RWPE2 (cell line): Measurements from ENCODE around the gene RC3H2.

Experiments used
- ATAC-seq: fragments of 200-7000 bp; cut with Tn5 transposase; 3 replicates; pipeline ENCODE4 v1.9.1; 2021; ENCODE audit warnings: low read depth
- DNase-seq: peaks from one replicate; pipeline ENCODE4 v3.0.0-alpha.2; 2020; ENCODE audit warnings: low spot score
- H3K27ac ChIP-seq: fragments of 450-650 bp; 2 replicates; pipeline ENCODE4 v1.5.1; 2017; ENCODE audit warnings: mild to moderate bottlenecking; ENCODE audit not compliant: poor library complexity, severe bottlenecking
- H3K27me3 ChIP-seq: fragments of 250-450 bp; sonication (Bioruptor Pico); 2 replicates; pipeline ENCODE4 v1.5.1; 2021; ENCODE audit warnings: mild to moderate bottlenecking, moderate library complexity; ENCODE audit not compliant: insufficient read depth, poor library complexity, severe bottlenecking
- H3K36me3 ChIP-seq: fragments of 250-450 bp; sonication (Bioruptor Pico); 2 replicates; pipeline ENCODE4 v1.5.1; 2020; ENCODE audit warnings: low read depth, mild to moderate bottlenecking, moderate library complexity
- H3K4me1 ChIP-seq: fragments of 250-450 bp; sonication (Bioruptor Pico); 2 replicates; pipeline ENCODE4 v1.5.1; 2021; ENCODE audit warnings: mild to moderate bottlenecking, moderate library complexity; ENCODE audit not compliant: insufficient read depth, poor library complexity, severe bottlenecking
- H3K4me3 ChIP-seq: fragments of 250-450 bp; sonication (Bioruptor Pico); 2 replicates; pipeline ENCODE4 v1.5.1; 2021; ENCODE audit warnings: mild to moderate bottlenecking, moderate library complexity; ENCODE audit not compliant: severe bottlenecking
- H3K9me3 ChIP-seq: fragments of 250-450 bp; sonication (Bioruptor Pico); 2 replicates; pipeline ENCODE4 v1.5.1; 2021; ENCODE audit warnings: mild to moderate bottlenecking, moderate library complexity; ENCODE audit not compliant: severe bottlenecking
- TF ChIP-seq, protein P1 (sequence below): fragments of 450-650 bp; IDR thresholded peaks from one replicate; pipeline ENCODE4 v1.5.1; 2017; ENCODE audit warnings: mild to moderate bottlenecking, moderate library complexity; ENCODE audit not compliant: poor library complexity, severe bottlenecking

Gene RC3H2

DNA sequence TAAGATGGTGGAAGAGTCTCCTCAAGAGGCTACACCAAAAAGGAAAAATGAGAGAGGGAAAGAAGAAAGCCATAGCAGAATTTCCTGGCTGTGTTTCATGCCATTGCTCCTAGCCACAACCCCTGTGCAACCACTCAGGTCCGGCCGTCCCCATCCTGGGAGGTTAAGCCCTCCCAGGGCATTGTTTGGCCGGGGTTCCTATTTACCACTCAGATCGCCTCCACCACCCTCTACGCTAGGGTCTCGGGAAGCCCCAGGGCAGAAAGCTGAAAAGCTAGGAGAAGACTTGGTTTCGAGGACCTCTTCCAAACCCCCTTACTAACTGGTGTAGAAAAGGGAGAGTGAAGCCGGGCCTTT is 715 bp downstream of the RC3H2 start:
- TF ChIP-seq, protein P1, sequence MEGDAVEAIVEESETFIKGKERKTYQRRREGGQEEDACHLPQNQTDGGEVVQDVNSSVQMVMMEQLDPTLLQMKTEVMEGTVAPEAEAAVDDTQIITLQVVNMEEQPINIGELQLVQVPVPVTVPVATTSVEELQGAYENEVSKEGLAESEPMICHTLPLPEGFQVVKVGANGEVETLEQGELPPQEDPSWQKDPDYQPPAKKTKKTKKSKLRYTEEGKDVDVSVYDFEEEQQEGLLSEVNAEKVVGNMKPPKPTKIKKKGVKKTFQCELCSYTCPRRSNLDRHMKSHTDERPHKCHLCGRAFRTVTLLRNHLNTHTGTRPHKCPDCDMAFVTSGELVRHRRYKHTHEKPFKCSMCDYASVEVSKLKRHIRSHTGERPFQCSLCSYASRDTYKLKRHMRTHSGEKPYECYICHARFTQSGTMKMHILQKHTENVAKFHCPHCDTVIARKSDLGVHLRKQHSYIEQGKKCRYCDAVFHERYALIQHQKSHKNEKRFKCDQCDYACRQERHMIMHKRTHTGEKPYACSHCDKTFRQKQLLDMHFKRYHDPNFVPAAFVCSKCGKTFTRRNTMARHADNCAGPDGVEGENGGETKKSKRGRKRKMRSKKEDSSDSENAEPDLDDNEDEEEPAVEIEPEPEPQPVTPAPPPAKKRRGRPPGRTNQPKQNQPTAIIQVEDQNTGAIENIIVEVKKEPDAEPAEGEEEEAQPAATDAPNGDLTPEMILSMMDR = no peak
- H3K27ac ChIP-seq = peak overlapping the region; percentile 68
- H3K4me3 ChIP-seq = peak overlapping the region; percentile 97
- H3K36me3 ChIP-seq = peaks cover 29% of the 10 kb centered on the region
- ATAC-seq (peak; percentile 56), DNase-seq (no peak)
- no peaks in the 10 kb centered on the region for H3K9me3 ChIP-seq
- no peaks in the 10 kb centered on the region for H3K27me3 ChIP-seq
- peaks cover 16% of the 10 kb centered on the region for H3K4me1 ChIP-seq

DNA sequence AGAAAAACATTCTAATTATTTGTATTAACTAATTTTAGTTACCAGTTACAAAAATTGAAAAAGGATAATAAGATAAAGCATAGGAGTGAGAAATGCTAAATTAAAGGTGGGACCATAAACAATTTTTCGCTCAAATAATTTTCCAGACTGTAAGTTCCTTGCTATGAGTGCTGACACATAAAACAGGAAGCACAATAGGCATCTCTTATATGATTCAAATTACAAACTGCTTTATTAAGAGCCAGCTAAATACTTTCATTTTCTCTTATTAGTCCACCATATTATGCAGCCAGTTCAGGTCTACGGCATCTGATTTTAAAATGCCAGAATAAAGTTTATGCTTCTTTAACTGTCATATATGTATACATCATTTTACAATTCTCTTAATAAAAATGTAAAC is 4.4 kb downstream of the RC3H2 start:
- ATAC-seq (peak; percentile 18; the same call in 1 of the 3 replicates), DNase-seq (no peak)
- H3K27ac ChIP-seq = peak overlapping the region; percentile 25
- peak overlapping the region; percentile 13 for H3K4me3 ChIP-seq
- H3K36me3 ChIP-seq = peaks cover 46% of the 10 kb centered on the region
- peaks cover 32% of the 10 kb centered on the region for H3K4me1 ChIP-seq
- H3K27me3 ChIP-seq = no peaks in the 10 kb centered on the region
- no peaks in the 10 kb centered on the region for H3K9me3 ChIP-seq
- TF ChIP-seq, protein P1 = no peak

DNA sequence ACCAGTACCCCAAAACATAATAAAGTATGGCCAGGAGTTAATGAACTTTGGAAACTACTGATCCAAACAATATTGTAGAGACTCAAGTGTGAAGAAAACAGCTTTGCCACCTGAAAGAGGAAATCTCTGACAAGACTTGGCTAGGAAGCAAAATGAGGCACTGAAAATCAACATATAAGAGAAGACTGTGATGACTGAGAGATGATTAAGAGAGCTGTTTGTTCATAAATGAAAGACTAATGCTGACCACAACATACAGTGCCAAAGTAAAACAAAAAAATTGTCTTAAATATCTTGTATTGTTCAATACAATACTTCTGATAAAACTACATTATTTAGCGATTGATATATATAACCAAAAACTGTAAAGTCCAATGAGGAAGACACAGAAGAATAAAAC is 7.2 kb downstream of the RC3H2 start:
- Histone ChIP-seq H3K4me1 (peaks cover 32% of the 10 kb centered on the region), H3K36me3 (peaks cover 75% of the 10 kb centered on the region), H3K4me3 (no peak overlapping the region), H3K27ac (peak overlapping the region; percentile 38), H3K9me3 (no peaks in the 10 kb centered on the region), H3K27me3 (no peaks in the 10 kb centered on the region)
- ATAC-seq = peak; percentile 61; the same call in 1 of the 3 replicates
- DNase-seq = no peak
- TF ChIP-seq, protein P1 = no peak

DNA sequence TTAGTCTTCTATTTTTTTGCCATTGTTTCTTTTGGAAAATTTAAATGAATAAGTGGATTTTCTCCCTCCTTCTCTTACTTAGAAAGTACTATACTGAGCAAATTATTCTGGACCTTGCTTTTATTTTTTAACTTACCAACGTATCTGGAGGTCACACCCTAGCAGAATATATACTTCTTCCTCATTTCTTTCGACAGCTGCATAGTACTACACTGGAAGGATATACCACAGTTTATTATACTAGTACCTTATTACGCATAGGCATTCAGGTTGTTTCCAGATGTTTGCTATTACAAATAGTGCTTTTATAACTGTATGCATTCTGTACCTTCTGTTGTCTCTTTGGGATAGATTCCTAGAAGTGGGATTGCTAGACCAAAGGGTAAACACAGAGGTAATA is 16.7 kb downstream of the RC3H2 start:
- no peaks in the 10 kb centered on the region for H3K4me1 ChIP-seq
- TF ChIP-seq, protein P1 = no peak
- H3K9me3 ChIP-seq = no peaks in the 10 kb centered on the region
- H3K27ac ChIP-seq = no peak overlapping the region
- no peak for DNase-seq
- peaks cover 96% of the 10 kb centered on the region for H3K36me3 ChIP-seq
- ATAC-seq = no peak
- H3K27me3 ChIP-seq = no peaks in the 10 kb centered on the region
- H3K4me3 ChIP-seq = no peak overlapping the region

DNA sequence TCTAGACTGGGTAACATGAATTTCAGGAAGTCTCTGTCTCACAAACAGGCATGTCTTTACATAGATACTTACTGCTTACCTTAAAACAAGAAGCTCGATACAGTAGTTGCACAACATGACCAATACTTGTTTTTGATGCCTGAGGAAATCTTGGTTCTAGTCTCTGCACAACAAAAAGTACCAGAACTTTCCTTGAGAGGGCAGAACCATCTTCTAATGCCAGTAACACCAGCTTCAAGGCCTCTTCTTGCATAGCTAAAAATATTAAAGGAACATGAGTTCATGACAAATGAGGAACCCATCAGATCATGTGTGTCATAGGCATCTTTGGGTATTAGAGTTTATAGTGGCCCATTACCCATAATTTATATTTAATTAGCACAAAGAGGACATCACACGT is 22.0 kb downstream of the RC3H2 start:
- Histone ChIP-seq H3K27ac (no peak overlapping the region), H3K36me3 (peaks cover 93% of the 10 kb centered on the region), H3K9me3 (no peaks in the 10 kb centered on the region), H3K4me3 (no peak overlapping the region), H3K27me3 (no peaks in the 10 kb centered on the region), H3K4me1 (no peaks in the 10 kb centered on the region)
- DNase-seq = no peak
- TF ChIP-seq, protein P1 = no peak
- ATAC-seq = no peak
